ENCODE results near the gene PTPN14.

- TF ChIP-seq CTCF (IDR thresholded peaks at IDR 0.05; ENCODE audit: poor library complexity, severe bottlenecking), result no peak
- TF ChIP-seq SMC3 (conservative IDR thresholded peaks at IDR 0.05; ENCODE audit: poor library complexity), result no peak
- TF ChIP-seq EZH2 (IDR thresholded peaks at IDR 0.05; ENCODE audit: borderline replicate concordance, insufficient read depth, low read length, poor library complexity, severe bottlenecking), result no peak
- no peak for TF ChIP-seq REST (IDR thresholded peaks at IDR 0.05; ENCODE audit: borderline replicate concordance)
- no peak for TF ChIP-seq TAF1 (IDR thresholded peaks at IDR 0.05; ENCODE audit: low read depth)
Measured at GRCh38 chr1:214494706-214495105, 56.7 kb downstream of the PTPN14 start.

All from neural cell (in vitro differentiated cells).